Mesothelial cell of epicardium (in vitro differentiated cells): ENCODE results near the gene CAMK2G. TPM values are rescaled to one million over a fixed set of nuclear protein-coding genes. Genes with fewer than 3 reads are reported as not detected.

Experiments used
- DNase-seq, 2 experiments: peaks; one replicate each; pipeline ENCODE4 v3.0.0; 2021; ENCODE audit warnings: low spot score in 2 of 2; ENCODE audit not compliant: unreplicated experiment in 2 of 2
- H3K27ac Mint-ChIP-seq: 2 replicates; pipeline ENCODE4 v1.8.0; 2021; ENCODE audit warnings: mixed read lengths
- H3K27me3 Mint-ChIP-seq: 2 replicates; pipeline ENCODE4 v1.8.0; 2021; ENCODE audit warnings: low read depth, mixed read lengths
- H3K36me3 Mint-ChIP-seq: 2 replicates; pipeline ENCODE4 v1.8.0; 2021; ENCODE audit warnings: mixed read lengths
- H3K4me1 Mint-ChIP-seq: 2 replicates; pipeline ENCODE4 v1.8.0; 2021; ENCODE audit warnings: mixed read lengths
- H3K4me3 Mint-ChIP-seq: 2 replicates; pipeline ENCODE4 v1.8.0; 2021; ENCODE audit warnings: mild to moderate bottlenecking, moderate library complexity, mixed read lengths
- H3K9me3 Mint-ChIP-seq: 2 replicates; pipeline ENCODE4 v1.8.0; 2021; ENCODE audit warnings: mixed read lengths
- CTCF ChIP-seq: fragments of 200-600 bp; sonication (generic); IDR thresholded peaks from one replicate; pipeline ENCODE4 v1.5.0; 2021; ENCODE audit warnings: antibody characterized with exemption; ENCODE audit not compliant: unreplicated experiment
- total RNA-seq: library from RNA; stranded (reverse); gene quantifications from 3 replicates; pipeline ENCODE4 v1.2.1, GENCODE V29; 2021

The CAMK2G gene
- total RNA-seq, 1 donor from 2014 or later: 28.3 TPM

GRCh38 chr10:73773152-73773879, 101.0 kb downstream of the CAMK2G start:
- Mint-ChIP-seq H3K27ac (peak overlapping the region; percentile 91), H3K36me3 (peaks cover 32% of the 10 kb centered on the region), H3K27me3 (no peaks in the 10 kb centered on the region), H3K4me1 (peaks cover 36% of the 10 kb centered on the region), H3K9me3 (no peaks in the 10 kb centered on the region), H3K4me3 (peak overlapping the region; percentile 90)
- no peak for TF ChIP-seq CTCF
- DNase-seq: no peak

DNA sequence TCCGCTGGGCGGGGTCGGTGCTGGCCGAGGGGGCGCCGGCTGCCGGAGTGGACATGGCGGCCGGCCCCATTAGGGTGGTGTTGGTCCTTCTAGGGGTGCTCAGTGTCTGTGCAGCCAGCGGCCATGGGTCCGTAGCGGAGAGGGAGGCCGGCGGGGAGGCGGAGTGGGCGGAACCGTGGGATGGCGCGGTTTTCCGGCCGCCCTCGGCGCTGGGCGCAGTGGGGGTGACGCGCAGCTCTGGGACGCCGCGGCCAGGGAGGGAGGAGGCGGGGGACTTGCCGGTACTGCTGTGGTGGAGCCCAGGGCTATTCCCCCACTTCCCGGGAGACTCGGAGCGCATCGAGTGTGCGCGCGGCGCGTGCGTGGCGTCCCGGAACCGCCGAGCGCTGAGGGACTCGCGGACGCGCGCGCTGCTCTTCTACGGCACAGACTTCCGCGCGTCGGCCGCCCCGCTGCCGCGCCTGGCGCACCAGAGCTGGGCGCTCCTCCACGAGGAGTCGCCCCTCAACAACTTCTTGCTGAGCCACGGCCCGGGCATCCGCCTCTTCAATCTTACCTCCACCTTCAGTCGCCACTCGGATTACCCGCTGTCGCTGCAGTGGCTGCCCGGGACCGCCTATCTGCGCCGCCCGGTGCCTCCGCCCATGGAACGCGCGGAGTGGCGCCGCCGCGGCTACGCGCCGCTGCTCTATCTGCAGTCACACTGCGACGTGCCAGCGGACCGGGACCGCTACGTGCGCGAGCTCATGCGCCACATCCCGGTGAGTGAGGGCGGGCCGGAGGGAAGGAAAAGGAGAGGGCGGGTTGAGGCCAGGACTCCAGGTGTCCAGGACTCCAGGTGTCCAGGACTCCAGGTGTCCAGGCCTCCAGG, 101.8 kb downstream of the CAMK2G start:
- Mint-ChIP-seq H3K36me3 (peaks cover 36% of the 10 kb centered on the region), H3K4me1 (peaks cover 36% of the 10 kb centered on the region), H3K27ac (peak overlapping the region; percentile 91), H3K4me3 (peak overlapping the region; percentile 90), H3K27me3 (no peaks in the 10 kb centered on the region), H3K9me3 (no peaks in the 10 kb centered on the region)
- TF ChIP-seq CTCF: no peak
- peak; percentile 64 to 74 for DNase-seq

DNA sequence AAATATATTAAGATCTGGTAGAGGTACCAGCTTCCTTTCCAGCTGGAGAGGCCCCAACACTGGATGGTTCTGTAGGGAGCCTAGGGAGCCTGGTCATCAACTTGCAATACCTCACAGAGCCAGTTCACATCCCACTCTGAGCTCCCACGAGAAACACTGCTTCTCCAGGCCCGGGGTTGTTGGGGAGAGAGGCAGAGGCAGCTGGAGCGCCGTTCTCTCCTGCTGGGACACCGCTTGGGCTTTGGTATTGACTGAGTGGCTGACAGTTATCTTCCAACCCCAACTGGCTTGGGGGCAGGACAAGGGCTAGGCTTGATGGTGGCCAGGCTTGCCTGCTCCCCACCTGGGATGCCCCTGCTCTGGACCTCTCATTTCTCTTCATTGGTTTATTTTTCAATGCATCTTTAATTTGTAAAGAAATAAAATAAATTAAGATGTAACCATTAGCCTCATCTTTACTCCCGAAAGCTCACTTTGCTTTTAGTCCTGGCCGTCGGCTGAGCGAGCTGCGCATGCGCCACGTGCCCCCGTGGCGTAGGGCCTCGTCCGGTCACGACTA, 102.6 kb downstream of the CAMK2G start:
- Mint-ChIP-seq H3K4me1 (peaks cover 36% of the 10 kb centered on the region), H3K27ac (peak overlapping the region; percentile 91), H3K27me3 (no peaks in the 10 kb centered on the region), H3K36me3 (peaks cover 34% of the 10 kb centered on the region), H3K4me3 (peak overlapping the region; percentile 90), H3K9me3 (no peaks in the 10 kb centered on the region)
- no peak for TF ChIP-seq CTCF
- peak in 1 of 2 experiments; percentile 81 for DNase-seq

DNA sequence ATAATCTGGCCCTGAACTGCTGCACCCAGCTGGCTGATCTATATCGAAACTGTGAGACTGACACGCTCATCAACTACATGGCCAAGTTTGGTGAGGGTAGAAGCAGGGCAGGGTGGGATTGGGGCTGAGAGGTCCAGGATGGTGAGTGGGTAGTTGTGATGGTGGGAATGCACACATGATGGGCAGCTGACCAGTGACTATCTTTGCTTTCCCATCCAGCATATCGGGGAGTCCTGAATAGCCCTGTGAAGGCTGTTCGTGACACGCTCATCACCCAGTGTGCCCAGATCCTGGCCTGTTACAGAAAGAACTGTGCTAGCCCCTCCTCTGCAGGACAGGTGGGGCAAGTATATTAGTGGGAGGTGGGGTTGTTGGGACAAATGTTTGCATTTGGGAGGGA, 105.0 kb downstream of the CAMK2G start:
- Mint-ChIP-seq H3K27me3 (no peaks in the 10 kb centered on the region), H3K9me3 (no peaks in the 10 kb centered on the region), H3K4me3 (no peak overlapping the region), H3K4me1 (peaks cover 22% of the 10 kb centered on the region), H3K27ac (no peak overlapping the region), H3K36me3 (peaks cover 40% of the 10 kb centered on the region)
- no peak for TF ChIP-seq CTCF
- DNase-seq: no peak

- Mint-ChIP-seq H3K27me3 (no peaks in the 10 kb centered on the region), H3K4me1 (peaks cover 16% of the 10 kb centered on the region), H3K9me3 (no peaks in the 10 kb centered on the region), H3K27ac (no peak overlapping the region), H3K36me3 (peaks cover 41% of the 10 kb centered on the region), H3K4me3 (no peak overlapping the region)
- no peak for TF ChIP-seq CTCF
- no peak for DNase-seq
Measured at GRCh38 chr10:73768881-73769280, 105.5 kb downstream of the CAMK2G start.
